Measurements from ENCODE around the gene FAM124A. TPM values are rescaled to one million over a fixed set of nuclear protein-coding genes. Genes with fewer than 3 reads are reported as not detected.

FAM124A gene
- total RNA-seq, 1 experiment from 2014 or later: 3.1 TPM

- BruUV-seq (replicated peaks): no TSS peak
- no peak overlapping the region for H2AFZ ChIP-seq (ENCODE audit: low read depth, low read length, poor library complexity, severe bottlenecking)
- no peak overlapping the region for H3K4me2 ChIP-seq (ENCODE audit: low read length)
- H3K4me3 ChIP-seq (replicated peaks in 1 of 2; ENCODE audit: low read depth in 1 of 2, low read length in 2 of 2): no peak overlapping the region
- H3K9me2 ChIP-seq (ENCODE audit: insufficient read depth): no peaks in the 10 kb centered on the region
- no peaks in the 10 kb centered on the region for H4K20me1 ChIP-seq (ENCODE audit: insufficient read depth)
- CTCF ChIA-PET: no interaction called here
- ATAC-seq: no peak
- H3K27me3 ChIP-seq (ENCODE audit: insufficient read depth, low read length): peaks cover 60% of the 10 kb centered on the region
- no peak overlapping the region for H3K9ac ChIP-seq (ENCODE audit: low read length)
- POLR2A ChIA-PET: no interaction called here
- DNase-seq (ENCODE audit: low read depth, low spot score): no peak
- TF ChIP-seq EZH2phosphoT487 (IDR thresholded peaks at IDR 0.05; ENCODE audit: borderline replicate concordance) (0 out of 2 replicates have a peak, but pooled peaks have one; percentile 30), ZBTB33 (IDR thresholded peaks at IDR 0.05; ENCODE audit: extremely low read depth, insufficient replicate concordance, low read length) (no peak)
- RAD21 ChIA-PET (ENCODE audit: low non-redundant PET in 1 of 2, low total read pairs in 2 of 2, uncharacterized antibody in 2 of 2, unreplicated experiment in 2 of 2): no interaction called here
- H3K4me1 ChIP-seq (ENCODE audit: control insufficient read depth in 1 of 2, insufficient read depth in 2 of 2, low read length in 2 of 2): no peaks in the 10 kb centered on the region
- intact Hi-C loops (cut with micrococcal nuclease): no loop called here
- no peaks in the 10 kb centered on the region for H3K36me3 ChIP-seq (ENCODE audit: control insufficient read depth in 1 of 2, insufficient read depth in 2 of 2, low read length in 2 of 2)
- no peaks in the 10 kb centered on the region for H3K9me3 ChIP-seq (ENCODE audit: control insufficient read depth in 1 of 2, insufficient read depth in 1 of 2, low read depth in 1 of 2, low read length in 2 of 2)
- H3K27ac ChIP-seq (ENCODE audit: low read depth, low read length): no peak overlapping the region
- no peaks in the 10 kb centered on the region for H3K79me2 ChIP-seq (ENCODE audit: insufficient read depth, low read length)
Measured at GRCh38 chr13:51181786-51182383, 40.3 kb upstream of the FAM124A start.

- ChIA-PET RAD21 (ENCODE audit: low non-redundant PET in 1 of 2, low total read pairs in 2 of 2, uncharacterized antibody in 2 of 2, unreplicated experiment in 2 of 2) (no interaction called here), POLR2A (no interaction called here), CTCF (no interaction called here)
- H3K9me2 ChIP-seq (ENCODE audit: insufficient read depth): no peaks in the 10 kb centered on the region
- H2AFZ ChIP-seq (ENCODE audit: low read depth, low read length, poor library complexity, severe bottlenecking): no peak overlapping the region
- H3K27me3 ChIP-seq (ENCODE audit: insufficient read depth, low read length): no peaks in the 10 kb centered on the region
- H3K4me1 ChIP-seq (ENCODE audit: control insufficient read depth in 1 of 2, insufficient read depth in 2 of 2, low read length in 2 of 2): no peaks in the 10 kb centered on the region
- H3K36me3 ChIP-seq (ENCODE audit: control insufficient read depth in 1 of 2, insufficient read depth in 2 of 2, low read length in 2 of 2): no peaks in the 10 kb centered on the region
- no peaks in the 10 kb centered on the region for H3K79me2 ChIP-seq (ENCODE audit: insufficient read depth, low read length)
- H3K27ac ChIP-seq (ENCODE audit: low read depth, low read length): no peak overlapping the region
- no peak for TF ChIP-seq ZFX (IDR thresholded peaks at IDR 0.05)
- no peak for TF ChIP-seq YY1 (IDR thresholded peaks at IDR 0.05; ENCODE audit: extremely low read depth, insufficient replicate concordance, low read depth, low read length)
- no peak for TF ChIP-seq CBX3 (IDR thresholded peaks at IDR 0.05; ENCODE audit: low read depth)
- TF ChIP-seq CEBPB (IDR thresholded peaks at IDR 0.05; ENCODE audit: low read depth): no peak
- no peak for TF ChIP-seq POLR2AphosphoS5 (IDR thresholded peaks at IDR 0.05; ENCODE audit: low read depth, low read length)
- TF ChIP-seq SP1 (IDR thresholded peaks at IDR 0.05; ENCODE audit: low read depth): no peak
- TF ChIP-seq JUND (IDR thresholded peaks at IDR 0.05): no peak
- TF ChIP-seq EGR1 (IDR thresholded peaks at IDR 0.05; ENCODE audit: low read depth): no peak
- no peak for TF ChIP-seq REST (IDR thresholded peaks at IDR 0.05; ENCODE audit: low read depth)
- TF ChIP-seq EZH2 (IDR thresholded peaks at IDR 0.05): no peak
- no peak for TF ChIP-seq RAD21 (IDR thresholded peaks at IDR 0.05; ENCODE audit: low read depth)
- no peak for TF ChIP-seq ZNF274 (IDR thresholded peaks at IDR 0.05; ENCODE audit: low read depth, low read length)
- no peak for TF ChIP-seq EZH2phosphoT487 (IDR thresholded peaks at IDR 0.05; ENCODE audit: borderline replicate concordance)
- TF ChIP-seq ATF3 (IDR thresholded peaks at IDR 0.05): no peak
- no peak for TF ChIP-seq ELF1 (IDR thresholded peaks at IDR 0.05; ENCODE audit: borderline replicate concordance, low read depth)
- no peak overlapping the region for H3K4me3 ChIP-seq (replicated peaks in 1 of 2; ENCODE audit: low read depth in 1 of 2, low read length in 2 of 2)
- no TSS peak for BruUV-seq (replicated peaks)
- no peaks in the 10 kb centered on the region for H4K20me1 ChIP-seq (ENCODE audit: insufficient read depth)
- no peak for DNase-seq (ENCODE audit: low read depth, low spot score)
- H3K9ac ChIP-seq (ENCODE audit: low read length): no peak overlapping the region
- H3K4me2 ChIP-seq (ENCODE audit: low read length): no peak overlapping the region
- intact Hi-C loops (cut with micrococcal nuclease): no loop called here
- H3K9me3 ChIP-seq (ENCODE audit: control insufficient read depth in 1 of 2, insufficient read depth in 1 of 2, low read depth in 1 of 2, low read length in 2 of 2): no peaks in the 10 kb centered on the region
- no peak for ATAC-seq
Measured at GRCh38 chr13:51191743-51192142, 30.5 kb upstream of the FAM124A start.
